A673 (cell line): ENCODE data around the gene OXCT1.

Experiments
- EZH2 ChIP-seq: fragments of 200-600 bp; sonication (generic); IDR thresholded peaks from 2 replicates; pipeline ENCODE4 v1.6.1; 2017; ENCODE audit warnings: borderline replicate concordance, low read depth, mild to moderate bottlenecking, mixed read lengths, antibody characterized with exemption, low read length; ENCODE audit not compliant: poor library complexity, severe bottlenecking
- TF ChIP-seq, protein P1 (sequence below): fragments of 300-800, 200-600 bp; sonication (generic); conservative IDR thresholded peaks from 2 replicates; pipeline ENCODE4 v1.5.1; 2017; ENCODE audit warnings: low read depth, mild to moderate bottlenecking, antibody characterized with exemption, low read length, moderate library complexity, mixed read lengths

GRCh38 chr5:41808294-41808693, 61.9 kb downstream of the OXCT1 start:
- TF ChIP-seq, protein P1, sequence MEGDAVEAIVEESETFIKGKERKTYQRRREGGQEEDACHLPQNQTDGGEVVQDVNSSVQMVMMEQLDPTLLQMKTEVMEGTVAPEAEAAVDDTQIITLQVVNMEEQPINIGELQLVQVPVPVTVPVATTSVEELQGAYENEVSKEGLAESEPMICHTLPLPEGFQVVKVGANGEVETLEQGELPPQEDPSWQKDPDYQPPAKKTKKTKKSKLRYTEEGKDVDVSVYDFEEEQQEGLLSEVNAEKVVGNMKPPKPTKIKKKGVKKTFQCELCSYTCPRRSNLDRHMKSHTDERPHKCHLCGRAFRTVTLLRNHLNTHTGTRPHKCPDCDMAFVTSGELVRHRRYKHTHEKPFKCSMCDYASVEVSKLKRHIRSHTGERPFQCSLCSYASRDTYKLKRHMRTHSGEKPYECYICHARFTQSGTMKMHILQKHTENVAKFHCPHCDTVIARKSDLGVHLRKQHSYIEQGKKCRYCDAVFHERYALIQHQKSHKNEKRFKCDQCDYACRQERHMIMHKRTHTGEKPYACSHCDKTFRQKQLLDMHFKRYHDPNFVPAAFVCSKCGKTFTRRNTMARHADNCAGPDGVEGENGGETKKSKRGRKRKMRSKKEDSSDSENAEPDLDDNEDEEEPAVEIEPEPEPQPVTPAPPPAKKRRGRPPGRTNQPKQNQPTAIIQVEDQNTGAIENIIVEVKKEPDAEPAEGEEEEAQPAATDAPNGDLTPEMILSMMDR: no peak
- no peak for TF ChIP-seq EZH2
